NCI-H748 (cell line): ENCODE measurements around the gene PDE12.
"Not testable (repeated sequence)": the region's sequence is repeated elsewhere in the genome, so short reads cannot be mapped to it uniquely, and the experiment has no call there.

Experiments
- DNase-seq: peaks from one replicate; lab custom pipeline; 2025; ENCODE audit not compliant: unreplicated experiment; lab: John Stamatoyannopoulos, UW

PDE12 gene

GRCh38 chr3:57586778-57587177, 30.7 kb downstream of the PDE12 start:
- DNase-seq = no peak

- DNase-seq = no peak
Measured at GRCh38 chr3:57587905-57588304, 31.8 kb downstream of the PDE12 start.

- no peak for DNase-seq
Measured at GRCh38 chr3:57592306-57592705, 36.2 kb downstream of the PDE12 start.

GRCh38 chr3:57594144-57594543, 38.1 kb downstream of the PDE12 start:
- no peak for DNase-seq

- no peak for DNase-seq
Measured at GRCh38 chr3:57594576-57594975, 38.5 kb downstream of the PDE12 start.

- peak; percentile 31 for DNase-seq
Measured at GRCh38 chr3:57596495-57597126, 40.5 kb downstream of the PDE12 start.

- peak; percentile 98 for DNase-seq
Measured at GRCh38 chr3:57597127-57597923, 41.3 kb downstream of the PDE12 start, which contains the start of gene ARF4. TSS of gene ARF4 (minus strand) at chr3:57597344. CDS start at chr3:57597140, 204 bp downstream.

- DNase-seq = no peak
Measured at GRCh38 chr3:57598765-57599360, 42.8 kb downstream of the PDE12 start.

- DNase-seq = no peak
Measured at GRCh38 chr3:57600195-57600594, 44.1 kb downstream of the PDE12 start.

GRCh38 chr3:57604971-57605370, 48.9 kb downstream of the PDE12 start:
- DNase-seq = no peak

GRCh38 chr3:57605683-57606082, 49.6 kb downstream of the PDE12 start:
- no peak for DNase-seq

- not testable (repeated sequence) for DNase-seq
Measured at GRCh38 chr3:57611870-57612269, 55.8 kb downstream of the PDE12 start.

GRCh38 chr3:57616233-57616632, 60.2 kb downstream of the PDE12 start:
- DNase-seq = no peak
